GM19467 (cell line): ENCODE measurements around the gene PFAS.
"Not testable (repeated sequence)": the region's sequence is repeated elsewhere in the genome, so short reads cannot be mapped to it uniquely, and the experiment has no call there.

ENCODE experiments used
- ATAC-seq: cut with Tn5 transposase; IDR thresholded peaks from one replicate; pipeline ENCODE4 v1.9.1; 2021; ENCODE audit warnings: mild to moderate bottlenecking, moderate library complexity; ENCODE audit not compliant: unreplicated experiment

Gene PFAS

GRCh38 chr17:8225813-8226535, 23.1 kb upstream of the PFAS start:
- no peak for ATAC-seq

GRCh38 chr17:8226536-8227237, 22.4 kb upstream of the PFAS start:
- ATAC-seq, result no peak

- no peak for ATAC-seq
Measured at GRCh38 chr17:8227238-8227581, 21.9 kb upstream of the PFAS start.

- no peak for ATAC-seq
Measured at GRCh38 chr17:8231701-8232100, 17.4 kb upstream of the PFAS start.

GRCh38 chr17:8234361-8235270, 14.5 kb upstream of the PFAS start:
- no peak for ATAC-seq

GRCh38 chr17:8235676-8236075, 13.4 kb upstream of the PFAS start:
- no peak for ATAC-seq

GRCh38 chr17:8237175-8237574, 11.9 kb upstream of the PFAS start:
- ATAC-seq, result no peak

GRCh38 chr17:8237886-8238285, 11.2 kb upstream of the PFAS start:
- ATAC-seq, result no peak

GRCh38 chr17:8243827-8244226, 5.3 kb upstream of the PFAS start:
- ATAC-seq, result no peak

GRCh38 chr17:8244768-8245167, 4.3 kb upstream of the PFAS start:
- ATAC-seq, result no peak

GRCh38 chr17:8249621-8250500, 772 bp downstream of the PFAS start:
- no peak for ATAC-seq

GRCh38 chr17:8251411-8251810, 2.3 kb downstream of the PFAS start:
- not testable (repeated sequence) for ATAC-seq

- ATAC-seq, result no peak
Measured at GRCh38 chr17:8253801-8254200, 4.7 kb downstream of the PFAS start.

GRCh38 chr17:8254881-8255280, 5.8 kb downstream of the PFAS start:
- ATAC-seq, result no peak

GRCh38 chr17:8255499-8255898, 6.4 kb downstream of the PFAS start:
- no peak for ATAC-seq

- no peak for ATAC-seq
Measured at GRCh38 chr17:8256291-8256690, 7.2 kb downstream of the PFAS start.

GRCh38 chr17:8256691-8257090, 7.6 kb downstream of the PFAS start:
- no peak for ATAC-seq

GRCh38 chr17:8257801-8258200, 8.7 kb downstream of the PFAS start:
- ATAC-seq, result no peak

GRCh38 chr17:8264320-8264719, 15.2 kb downstream of the PFAS start:
- ATAC-seq, result no peak

- ATAC-seq, result no peak
Measured at GRCh38 chr17:8264836-8265542, 15.9 kb downstream of the PFAS start.
